GM19372 (cell line): Measurements from ENCODE around the gene JAML.
"Not testable (repeated sequence)": the region's sequence is repeated elsewhere in the genome, so short reads cannot be mapped to it uniquely, and the experiment has no call there.

Source experiments
- ATAC-seq: cut with Tn5 transposase; IDR thresholded peaks from one replicate; pipeline ENCODE4 v1.9.1; 2021; ENCODE audit warnings: mild to moderate bottlenecking, low read depth, moderate library complexity; ENCODE audit not compliant: unreplicated experiment

The JAML gene

DNA sequence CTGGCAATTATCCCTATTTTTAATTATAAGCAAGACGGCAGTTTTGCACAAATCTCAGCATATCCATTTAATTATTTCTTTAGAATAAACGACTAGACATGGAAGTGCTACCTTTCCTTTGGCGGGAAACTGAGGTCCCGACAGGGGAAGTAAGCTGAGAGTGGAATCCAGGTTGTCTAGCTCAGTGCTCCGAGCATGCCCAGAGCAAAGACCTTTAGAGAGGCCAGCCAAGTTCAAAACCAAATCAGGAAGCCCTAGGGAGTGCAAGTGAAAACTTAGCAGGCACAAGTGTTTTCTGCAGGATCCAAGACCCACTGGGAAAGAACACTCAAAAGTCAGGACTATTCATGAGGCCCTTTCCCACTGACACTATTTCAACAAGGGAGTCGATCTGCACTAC lies 25.7 kb downstream of the JAML start:
- no peak for ATAC-seq

DNA sequence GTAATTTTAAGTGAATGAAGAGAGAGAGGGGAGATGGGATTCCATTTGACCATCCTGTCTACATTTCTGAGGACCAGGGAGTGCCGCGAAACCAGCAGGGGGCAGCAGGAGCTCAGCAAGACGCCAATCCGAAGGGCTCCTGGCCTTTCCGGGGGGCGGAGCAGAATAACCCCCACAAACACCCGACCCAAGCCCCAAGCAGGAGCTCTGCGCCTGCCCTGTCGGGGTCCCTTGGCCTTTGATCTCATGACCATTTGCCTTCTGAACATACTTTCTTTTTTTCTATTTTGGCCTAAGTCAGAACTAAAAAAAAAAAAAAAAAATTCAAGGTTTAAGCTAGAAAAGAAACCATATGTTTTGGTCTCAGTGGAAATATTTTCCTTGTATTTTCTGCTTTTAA lies 26.4 kb downstream of the JAML start:
- ATAC-seq, result no peak

DNA sequence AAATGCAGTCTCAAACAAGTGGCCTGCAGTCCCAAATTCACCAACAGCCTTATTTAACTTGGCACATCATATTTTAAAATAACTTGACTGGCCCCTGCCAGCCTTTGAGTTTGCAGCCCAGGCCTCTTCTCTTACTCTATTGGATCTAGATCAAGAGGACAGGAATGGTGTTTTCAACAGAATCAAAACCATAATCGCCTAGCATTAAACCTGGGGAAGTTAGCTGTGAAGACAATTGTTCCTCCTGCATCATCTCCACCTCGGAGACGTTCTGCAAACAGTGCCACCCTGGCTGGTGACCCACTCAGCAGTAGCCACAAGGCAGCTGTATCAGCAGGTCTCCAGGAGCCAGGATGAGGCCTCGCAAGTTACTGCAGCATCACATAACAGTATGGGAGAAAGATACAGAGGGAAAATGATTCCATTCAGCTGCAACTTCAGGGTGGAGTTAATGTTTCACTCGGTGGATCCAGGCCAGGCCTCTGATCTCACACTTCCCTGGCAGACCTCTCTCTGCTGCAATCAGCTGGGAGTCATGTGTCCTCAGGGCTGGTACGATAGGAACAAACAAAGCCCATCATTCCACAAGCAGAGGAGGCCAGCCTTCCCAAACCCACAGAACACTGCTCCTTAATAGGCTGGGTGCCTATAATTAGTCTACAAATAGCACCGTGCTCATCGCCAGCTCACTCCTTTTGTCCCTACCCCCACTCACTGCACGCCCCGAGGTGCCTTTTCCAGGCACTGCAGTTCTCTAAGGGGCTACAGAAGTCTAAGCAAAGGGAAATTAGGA lies 29.8 kb downstream of the JAML start:
- no peak for ATAC-seq

DNA sequence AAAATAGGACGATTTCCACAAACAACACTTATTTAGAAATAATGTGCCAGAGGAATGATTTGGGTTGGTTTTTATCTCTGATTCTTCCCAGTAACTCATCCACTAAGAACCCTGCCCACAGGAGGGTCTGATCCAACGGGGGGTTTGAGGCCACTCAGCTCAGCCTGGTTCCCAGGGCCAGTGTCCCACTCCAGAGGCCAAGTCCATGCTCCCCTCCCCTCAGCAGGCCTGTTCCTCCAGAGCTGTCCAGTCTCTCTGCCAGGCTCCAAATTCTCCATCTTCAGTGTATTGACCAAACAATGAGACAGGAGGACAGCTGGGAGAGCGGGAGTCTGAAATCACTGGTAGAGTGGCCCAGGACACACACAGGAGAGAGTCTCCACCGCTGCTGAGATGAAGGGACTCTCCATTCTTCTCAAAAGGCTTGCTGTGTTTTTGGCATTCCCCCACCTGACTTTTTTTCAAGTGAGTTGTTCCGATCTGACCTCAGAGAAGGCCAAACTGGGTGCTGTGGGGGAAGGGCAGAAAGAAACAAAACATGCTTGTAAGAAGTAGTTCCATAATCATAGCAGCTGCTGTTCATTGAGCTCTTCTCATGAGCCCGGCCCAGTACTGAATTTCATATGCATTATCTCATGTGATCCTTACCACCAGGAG lies 30.8 kb downstream of the JAML start:
- no peak for ATAC-seq

DNA sequence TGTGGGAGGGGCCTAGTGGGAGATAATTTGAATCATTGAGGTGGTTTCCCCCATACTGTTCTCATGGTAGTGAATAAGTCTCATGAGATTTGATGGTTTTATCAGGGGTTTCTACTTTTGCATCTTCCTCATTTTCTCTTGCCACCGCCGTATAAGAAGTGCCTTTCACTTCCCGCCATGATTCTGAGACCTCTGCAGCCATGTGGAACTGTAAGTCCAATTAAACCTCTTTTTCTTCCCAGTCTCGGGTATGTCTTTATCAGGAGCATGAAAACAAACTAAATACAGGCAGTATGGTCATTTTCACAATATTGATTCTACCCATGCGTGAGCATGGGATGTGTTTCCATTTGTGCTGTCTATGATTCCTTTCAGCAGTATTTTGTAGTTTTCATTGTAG lies 32.0 kb downstream of the JAML start:
- not testable (repeated sequence) for ATAC-seq

DNA sequence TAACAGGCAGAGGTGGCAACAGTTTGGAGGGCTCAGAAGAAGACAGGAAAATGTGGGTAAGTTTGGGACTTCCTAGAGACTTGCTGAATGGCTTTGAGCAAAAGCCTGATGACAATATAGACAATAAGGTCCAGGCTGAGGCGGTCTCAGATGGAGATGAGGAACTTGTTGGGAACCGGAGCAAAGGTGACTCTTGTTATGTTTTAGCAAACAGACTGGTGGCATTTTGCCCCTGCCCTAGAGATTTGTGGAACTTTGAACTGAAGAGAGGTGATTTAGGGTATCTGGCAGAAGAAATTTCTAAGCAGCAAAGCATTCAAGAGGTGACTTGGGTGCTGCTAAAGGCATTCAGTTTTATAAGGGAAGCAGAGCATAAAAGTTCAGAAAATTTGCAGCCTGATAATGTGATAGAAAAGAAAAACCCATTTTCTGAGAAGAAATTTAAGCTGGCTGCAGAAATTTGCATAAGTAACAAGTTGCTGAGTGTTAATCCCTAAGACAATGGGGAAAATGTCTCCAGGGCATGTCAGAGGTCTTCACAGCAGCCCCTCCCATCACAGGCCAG lies 33.8 kb downstream of the JAML start:
- ATAC-seq, result not testable (repeated sequence)

DNA sequence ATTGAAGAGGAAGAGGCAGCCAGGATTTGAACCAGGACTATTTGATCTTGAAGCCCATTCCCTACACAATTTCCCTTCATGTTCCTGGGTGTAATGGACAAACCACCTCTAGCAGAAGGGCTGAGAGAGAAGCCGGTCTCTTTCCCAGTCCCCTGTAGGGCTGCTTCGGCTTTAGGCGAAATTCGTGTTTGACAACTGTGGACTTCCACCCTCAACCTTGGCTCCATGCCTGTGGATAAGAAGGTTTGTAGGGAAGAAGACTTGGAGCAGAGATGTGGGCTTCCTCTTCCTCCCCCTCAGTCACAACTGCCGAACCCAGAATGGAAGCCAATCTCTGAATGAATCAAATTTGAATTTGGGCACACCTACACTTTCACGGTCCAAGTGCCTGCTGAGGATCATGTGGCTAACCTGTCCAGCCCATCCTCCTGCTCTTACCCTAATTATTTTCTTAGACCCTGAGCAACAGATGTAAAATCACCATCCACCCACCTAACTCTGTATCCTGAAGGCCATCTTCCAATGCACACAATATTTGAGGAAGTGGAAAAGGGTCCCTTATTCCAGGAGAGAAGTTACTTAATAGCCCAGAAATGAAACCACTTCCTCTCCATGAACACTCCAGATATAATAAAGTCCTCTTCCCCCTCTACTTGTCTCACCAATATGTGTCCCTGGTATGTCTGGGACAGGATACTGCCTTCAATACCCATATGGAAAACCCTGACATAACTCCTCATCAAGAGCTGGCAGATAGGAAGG lies 38.3 kb downstream of the JAML start:
- ATAC-seq, result no peak

DNA sequence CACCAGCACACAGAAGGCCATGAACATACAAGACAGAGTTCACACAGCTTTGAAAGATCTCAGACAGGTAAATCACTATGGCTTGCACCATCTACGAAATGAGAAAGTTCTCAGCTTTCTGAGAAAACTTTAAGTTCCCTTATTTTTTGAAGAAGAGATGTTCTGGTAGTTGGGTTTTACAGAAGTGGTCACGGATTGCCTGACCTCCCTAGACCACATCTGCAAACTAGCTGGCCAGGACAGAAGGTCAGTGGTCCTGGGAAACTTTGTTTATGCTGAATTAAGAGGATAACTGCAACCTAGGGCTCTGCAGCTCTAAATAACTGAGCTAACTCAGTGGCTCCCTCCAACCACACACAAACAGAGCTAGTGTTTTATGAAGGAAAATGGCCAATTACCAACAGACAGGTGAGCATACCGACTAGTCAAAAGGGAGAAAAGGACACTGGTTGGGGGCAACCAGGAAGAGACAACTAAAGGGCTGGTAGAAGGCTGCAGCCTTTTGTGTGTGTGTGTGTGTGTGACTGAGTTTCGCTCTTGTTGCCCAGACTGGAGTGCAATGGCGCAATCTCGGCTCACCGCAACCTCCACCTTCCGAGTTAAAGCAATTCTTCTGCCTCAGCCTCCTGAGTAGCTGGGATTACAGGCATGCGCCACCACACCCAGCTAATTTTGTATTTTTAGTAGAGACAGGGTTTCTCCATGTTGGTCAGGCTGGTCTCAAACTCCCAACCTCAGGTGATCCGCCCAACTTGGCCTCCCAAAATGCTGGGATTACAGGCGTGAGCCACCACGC lies 39.8 kb downstream of the JAML start:
- no peak for ATAC-seq

DNA sequence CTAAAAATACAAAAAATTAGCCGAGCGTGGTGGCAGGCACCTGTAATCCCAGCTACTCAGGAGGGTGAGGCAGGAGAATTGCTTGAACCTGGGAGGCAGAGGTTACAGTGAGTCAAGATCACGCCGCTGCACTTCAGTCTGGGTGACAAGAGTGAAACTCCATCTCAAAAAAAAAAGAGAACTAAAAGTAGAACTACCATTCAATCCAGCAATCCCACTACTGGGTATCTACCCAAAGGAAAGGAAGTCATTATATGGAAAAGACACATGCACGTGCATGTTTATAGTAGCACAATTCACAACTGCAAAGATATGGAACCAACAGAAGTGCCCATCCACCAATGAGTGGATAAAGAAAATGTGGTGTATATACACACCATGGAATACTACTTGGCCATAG lies 41.1 kb downstream of the JAML start:
- ATAC-seq, result not testable (repeated sequence)

DNA sequence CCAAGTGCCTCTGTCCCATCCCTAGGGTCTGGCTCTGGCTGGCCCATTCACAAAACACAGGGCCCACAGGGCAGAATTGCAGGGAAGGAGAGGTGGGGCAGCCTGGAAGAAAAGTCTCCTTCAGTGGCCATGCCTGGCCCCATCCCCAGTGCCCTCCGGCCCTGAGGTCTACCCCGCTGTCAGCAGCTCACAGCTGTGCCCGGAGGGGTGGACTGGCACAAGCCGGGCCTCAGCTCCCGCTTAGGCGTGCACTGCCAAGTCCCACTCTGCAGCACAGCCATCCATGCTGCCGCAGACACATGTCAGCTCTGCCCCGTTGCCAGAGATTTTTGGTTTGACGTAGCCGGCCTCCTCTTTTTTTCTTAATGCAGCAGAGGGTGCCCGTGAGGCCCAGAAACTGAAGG lies 44.5 kb downstream of the JAML start:
- ATAC-seq, result no peak

DNA sequence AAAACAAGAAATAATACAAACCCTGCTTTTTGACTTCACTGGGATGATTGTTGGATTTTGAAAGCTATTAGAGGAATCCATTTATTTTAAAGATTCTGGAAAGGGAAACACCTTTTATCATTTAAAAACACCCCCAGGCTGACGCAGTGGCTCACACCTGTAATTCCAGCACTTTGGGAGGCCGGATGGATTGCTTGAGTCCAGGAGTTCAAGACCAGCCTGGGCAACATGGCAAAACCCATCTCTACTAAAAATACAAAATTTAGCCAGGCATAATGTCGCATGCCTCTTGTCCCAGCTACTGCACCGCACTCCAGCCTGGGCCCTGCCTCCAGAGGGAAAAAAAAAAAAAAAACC lies 48.1 kb downstream of the JAML start:
- ATAC-seq, result no peak

DNA sequence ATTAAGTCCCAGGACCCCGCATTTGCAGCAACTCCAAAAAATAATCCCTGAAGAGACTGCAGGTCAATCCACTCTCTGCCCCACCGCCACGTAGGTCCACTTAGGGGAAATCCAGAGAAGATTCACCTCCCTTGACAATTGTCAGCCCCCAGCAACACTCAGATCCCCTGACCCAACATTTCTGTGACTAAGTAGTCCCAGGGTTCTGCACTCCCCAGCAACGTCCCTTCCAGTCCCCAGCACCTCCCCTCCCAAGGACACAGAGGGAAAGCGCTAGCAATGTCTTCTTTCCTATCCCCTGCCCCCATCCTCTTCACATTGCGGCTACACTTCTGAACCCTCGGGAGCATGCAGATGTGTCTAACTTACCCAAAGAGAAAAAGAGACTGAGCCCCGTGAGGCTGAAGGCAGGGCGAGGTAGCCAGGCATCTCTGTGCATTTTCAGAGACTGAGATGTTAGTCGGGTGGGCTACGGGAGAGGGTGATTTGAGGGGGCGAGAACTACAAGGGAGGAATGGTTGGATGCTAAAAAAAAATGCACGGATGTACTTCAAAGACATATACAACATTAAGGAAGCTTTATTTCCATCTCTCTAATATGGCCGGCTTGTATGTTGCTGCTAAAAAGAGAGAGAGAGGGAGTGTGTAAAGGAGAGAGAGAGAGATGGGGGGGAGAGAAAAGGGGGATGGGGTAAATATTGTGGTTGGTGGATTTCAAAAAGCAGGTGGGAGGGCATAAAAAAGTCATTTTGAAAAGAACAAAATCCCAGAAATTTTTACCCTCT lies 48.6 kb downstream of the JAML start, which contains the start of gene SCN2B:
Gene SCN2B, minus strand, starts transcription at position 647 of the 785 bp plus-strand sequence. Its CDS starts 208 bp downstream, at position 439.
- ATAC-seq, result no peak

DNA sequence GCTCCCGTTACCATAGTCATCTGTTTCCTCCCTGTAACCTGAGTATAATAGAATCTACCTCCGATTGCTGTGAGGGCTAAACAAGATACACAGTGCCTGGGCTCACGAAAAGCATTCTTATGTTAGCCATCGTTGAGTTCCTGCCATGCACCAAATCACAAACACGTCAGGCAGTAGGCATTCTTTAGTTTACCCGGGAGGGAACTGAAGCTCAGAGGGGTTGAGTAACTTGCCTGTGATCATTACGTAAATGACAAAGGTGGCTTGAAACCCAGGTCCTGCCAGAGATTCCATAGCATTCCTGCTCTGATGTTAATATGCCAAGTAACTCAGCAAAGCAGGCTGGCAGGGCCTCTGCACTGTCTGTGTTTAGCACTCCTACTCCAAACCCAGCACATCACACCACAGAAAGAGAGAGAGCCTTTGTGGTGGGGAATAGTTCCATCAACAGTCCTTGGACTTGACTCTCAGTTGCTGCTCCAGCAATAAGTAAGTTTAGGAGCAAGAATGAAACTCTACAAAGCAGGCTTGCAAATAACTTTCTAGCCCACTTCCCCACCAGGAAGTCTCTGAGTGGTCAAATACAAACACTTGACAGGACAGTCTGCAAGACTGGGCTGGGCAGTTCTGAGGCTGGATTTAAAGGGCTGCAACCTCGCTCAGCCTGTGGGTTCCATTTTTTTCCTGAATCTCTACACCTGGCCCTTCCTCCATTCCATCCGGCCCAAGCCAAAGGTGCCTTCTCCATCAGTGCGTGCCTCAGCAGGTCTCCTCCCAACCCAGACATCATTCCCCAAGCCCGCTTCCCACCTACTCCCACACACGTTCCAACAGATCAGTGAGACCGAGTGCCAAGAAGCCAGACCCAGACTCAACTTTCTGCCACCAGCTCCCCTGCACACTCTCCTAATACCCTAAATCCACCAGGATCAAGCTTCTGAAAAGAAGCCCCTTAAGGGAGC lies 49.5 kb downstream of the JAML start:
- ATAC-seq, result no peak

DNA sequence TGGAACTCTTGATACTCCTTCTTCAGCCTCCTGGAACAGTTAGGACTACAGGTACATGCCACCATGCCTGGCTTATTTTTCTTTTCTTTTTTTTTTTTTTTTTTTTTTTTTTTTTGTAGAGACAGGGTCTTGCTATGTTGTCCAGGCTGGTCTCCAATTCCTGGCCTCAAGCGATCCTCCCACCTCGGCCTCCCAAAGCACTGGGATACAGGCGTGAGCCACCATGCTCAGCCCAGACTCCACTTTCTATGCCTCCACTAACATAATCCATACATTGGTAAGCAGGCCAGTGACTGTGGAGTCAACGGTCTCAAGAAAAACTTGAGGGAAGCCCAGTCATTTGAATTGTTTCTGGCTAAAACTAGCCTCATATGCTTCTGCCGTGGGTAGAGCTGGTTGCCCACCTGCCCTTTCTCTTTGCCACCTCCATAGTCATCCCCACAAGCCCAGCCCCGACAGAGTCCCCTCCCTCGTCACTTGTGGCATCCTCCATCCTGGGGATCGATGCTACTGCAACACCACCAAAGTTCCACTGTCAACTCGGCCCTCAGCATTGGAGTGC lies 50.7 kb downstream of the JAML start:
- no peak for ATAC-seq

DNA sequence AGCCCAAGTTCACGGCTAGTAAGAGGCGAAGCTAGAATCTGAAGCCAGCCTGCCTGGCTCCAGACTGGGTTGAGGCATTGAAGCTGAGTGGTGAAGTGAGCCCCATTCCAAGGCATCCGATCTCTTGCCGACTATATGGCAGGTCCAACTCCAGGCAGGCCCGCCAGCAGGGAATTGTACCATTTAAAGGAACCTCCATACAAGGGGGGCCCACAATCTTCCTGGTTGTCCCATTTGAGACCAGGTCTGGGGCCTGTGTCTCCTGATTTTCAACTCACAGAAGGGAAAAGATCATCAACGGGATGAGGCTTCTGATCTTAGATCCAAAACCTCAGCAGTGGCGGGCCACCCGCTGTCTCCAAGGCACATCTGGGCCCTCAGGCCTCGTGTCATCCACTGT lies 52.5 kb downstream of the JAML start:
- no peak for ATAC-seq

DNA sequence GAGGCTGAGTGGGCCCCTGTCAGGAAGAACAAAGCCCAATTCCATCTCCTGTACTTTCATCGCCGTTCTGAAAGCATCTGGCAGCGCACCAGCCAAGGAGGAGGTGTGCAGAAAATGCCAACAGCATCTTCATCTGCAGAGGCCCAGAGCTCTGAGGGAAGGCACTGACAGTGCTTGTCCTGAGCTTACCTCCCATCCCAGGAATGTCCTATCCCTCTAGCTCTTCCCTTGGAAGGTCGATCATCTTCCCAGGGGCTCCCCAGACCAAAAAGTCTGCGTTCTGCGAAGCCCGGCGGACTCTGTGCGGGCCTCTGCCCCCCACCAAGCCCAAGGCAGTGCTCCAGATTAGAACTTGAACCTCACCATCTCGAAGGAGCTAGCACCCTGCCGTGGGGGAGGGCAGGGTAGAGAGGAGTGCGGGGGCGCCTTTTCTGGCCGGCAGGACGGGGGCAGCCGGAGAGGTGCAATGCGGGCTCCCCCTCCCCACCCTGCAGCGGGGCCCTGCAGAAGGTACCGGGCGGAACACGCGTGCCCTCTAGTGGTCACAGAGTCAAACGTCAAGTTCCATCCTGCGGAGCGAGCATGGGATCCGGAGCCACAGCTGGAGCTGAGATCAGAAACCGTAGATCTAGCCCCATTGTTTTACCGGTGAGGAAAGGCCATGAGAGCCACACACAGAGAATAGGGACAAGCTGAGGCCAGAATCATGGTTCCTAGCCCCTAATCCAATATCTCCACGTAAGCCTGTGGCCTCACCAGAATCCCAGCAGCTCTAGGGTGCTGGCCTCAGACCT lies 53.3 kb downstream of the JAML start:
- no peak for ATAC-seq

DNA sequence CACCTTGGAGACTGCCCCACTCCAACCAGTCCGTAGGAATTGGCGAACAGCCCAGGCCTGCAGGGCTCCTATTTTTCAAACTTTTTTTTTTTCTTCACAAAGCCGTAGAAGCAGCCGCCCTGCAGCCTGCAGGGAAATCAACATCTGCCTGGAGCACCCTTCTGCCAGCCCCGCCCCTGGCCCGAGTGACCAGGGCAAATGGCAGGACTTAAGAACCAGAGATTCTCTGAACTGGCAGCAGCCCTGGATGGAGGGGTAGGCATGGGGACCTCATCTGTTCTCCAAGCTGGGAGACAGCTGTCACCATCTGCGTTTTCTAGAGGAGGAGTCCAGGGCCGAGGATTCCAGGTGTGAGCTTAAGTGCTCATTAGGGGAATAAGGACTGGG lies 53.9 kb downstream of the JAML start:
- ATAC-seq, result no peak
